ENCODE data around the gene PAQR5.

- no peak for TF ChIP-seq CTCF (IDR thresholded peaks at IDR 0.05; ENCODE audit: insufficient read depth, low read depth, low read length)
- no peak for TF ChIP-seq EZH2 (IDR thresholded peaks at IDR 0.05; ENCODE audit: insufficient read depth, low read length)
Measured at GRCh38 chr15:69380726-69381105, 82.0 kb downstream of the PAQR5 start.

Data from astrocyte (in vitro differentiated cells and primary cell).